Hepatocyte (in vitro differentiated cells): Measurements from ENCODE around the gene UBE2I.

ENCODE experiments used
- EZH2 ChIP-seq: fragments of 200-600 bp; sonication (generic); IDR thresholded peaks from 2 replicates; pipeline ENCODE4 v1.6.1; 2016; ENCODE audit warnings: antibody characterized with exemption, mild to moderate bottlenecking, borderline replicate concordance
- EZH2phosphoT487 ChIP-seq: fragments of 200-600 bp; sonication (generic); IDR thresholded peaks from one replicate; pipeline ENCODE4 v1.6.1; 2018; ENCODE audit warnings: antibody characterized with exemption, mild to moderate bottlenecking, low read depth, moderate library complexity; ENCODE audit not compliant: unreplicated experiment, severe bottlenecking
- TF ChIP-seq, protein P1 (sequence below): fragments of 200-600 bp; sonication (generic); IDR thresholded peaks from 2 replicates; pipeline ENCODE4 v1.5.1; 2016; ENCODE audit warnings: antibody characterized with exemption, mild to moderate bottlenecking; ENCODE audit not compliant: poor library complexity

DNA sequence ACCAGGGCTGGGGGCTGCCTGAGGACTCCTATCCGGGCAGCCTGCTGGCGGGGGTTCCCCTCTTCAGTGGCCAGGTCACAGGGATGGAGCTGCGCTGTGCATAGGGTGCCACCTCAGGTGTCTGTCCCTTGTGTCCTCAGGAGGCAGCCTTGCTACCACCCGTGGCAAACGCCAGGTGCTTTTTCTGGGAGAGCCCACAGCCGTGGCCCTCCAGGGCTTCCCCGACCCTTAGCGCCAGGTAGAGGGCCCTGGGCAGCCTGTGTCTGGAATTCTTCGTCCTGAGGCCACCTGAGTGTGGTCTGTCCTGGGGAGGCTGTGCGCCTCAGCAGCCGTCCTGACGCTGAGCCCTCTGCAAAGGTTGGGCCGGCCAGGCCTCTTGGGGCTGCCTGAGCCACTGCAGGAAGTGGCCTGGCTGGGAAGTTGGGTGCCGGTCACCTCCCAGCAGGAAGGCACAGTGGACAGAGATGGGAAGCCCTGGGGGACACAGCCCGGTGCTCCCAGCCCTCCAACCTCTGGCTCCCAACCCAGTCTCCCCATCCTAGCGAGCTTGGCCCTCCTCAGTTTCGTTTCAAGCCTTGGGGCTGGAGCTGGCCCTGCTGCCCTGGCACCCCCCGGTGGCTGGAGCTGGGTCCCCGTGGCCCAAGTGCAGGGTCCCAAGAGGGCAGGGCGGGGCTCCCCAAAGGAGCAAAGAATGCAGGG is 16.4 kb downstream of the UBE2I start:
- TF ChIP-seq, protein P1, sequence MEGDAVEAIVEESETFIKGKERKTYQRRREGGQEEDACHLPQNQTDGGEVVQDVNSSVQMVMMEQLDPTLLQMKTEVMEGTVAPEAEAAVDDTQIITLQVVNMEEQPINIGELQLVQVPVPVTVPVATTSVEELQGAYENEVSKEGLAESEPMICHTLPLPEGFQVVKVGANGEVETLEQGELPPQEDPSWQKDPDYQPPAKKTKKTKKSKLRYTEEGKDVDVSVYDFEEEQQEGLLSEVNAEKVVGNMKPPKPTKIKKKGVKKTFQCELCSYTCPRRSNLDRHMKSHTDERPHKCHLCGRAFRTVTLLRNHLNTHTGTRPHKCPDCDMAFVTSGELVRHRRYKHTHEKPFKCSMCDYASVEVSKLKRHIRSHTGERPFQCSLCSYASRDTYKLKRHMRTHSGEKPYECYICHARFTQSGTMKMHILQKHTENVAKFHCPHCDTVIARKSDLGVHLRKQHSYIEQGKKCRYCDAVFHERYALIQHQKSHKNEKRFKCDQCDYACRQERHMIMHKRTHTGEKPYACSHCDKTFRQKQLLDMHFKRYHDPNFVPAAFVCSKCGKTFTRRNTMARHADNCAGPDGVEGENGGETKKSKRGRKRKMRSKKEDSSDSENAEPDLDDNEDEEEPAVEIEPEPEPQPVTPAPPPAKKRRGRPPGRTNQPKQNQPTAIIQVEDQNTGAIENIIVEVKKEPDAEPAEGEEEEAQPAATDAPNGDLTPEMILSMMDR: no peak
- no peak for TF ChIP-seq EZH2
- no peak for TF ChIP-seq EZH2phosphoT487
